ENCODE data around the gene STAM.

GRCh38 chr10:17716161-17716560, 72.2 kb downstream of the STAM start:
- TF ChIP-seq CTCF (IDR thresholded peaks at IDR 0.05; ENCODE audit: poor library complexity, severe bottlenecking) (no peak), EZH2 (IDR thresholded peaks at IDR 0.05; ENCODE audit: borderline replicate concordance, insufficient read depth, low read length, poor library complexity, severe bottlenecking) (no peak), MXI1 (conservative IDR thresholded peaks at IDR 0.05; ENCODE audit: poor library complexity, severe bottlenecking) (no peak), RAD21 (conservative IDR thresholded peaks at IDR 0.05) (no peak), EP300 (conservative IDR thresholded peaks at IDR 0.05; ENCODE audit: poor library complexity, severe bottlenecking) (no peak)

All from neural cell (in vitro differentiated cells).